Left renal pelvis (tissue), 4 donors: ENCODE measurements around the gene NUMB. TPM values are rescaled to one million over a fixed set of nuclear protein-coding genes. Genes with fewer than 3 reads are reported as not detected.
"Not testable (repeated sequence)": the region's sequence is repeated elsewhere in the genome, so short reads cannot be mapped to it uniquely, and the experiment has no call there.

Experiments used
- DNase-seq, 4 donors: peaks; one replicate each; pipeline ENCODE4 v3.0.0-alpha.2; 2013; ENCODE audit warnings: low read depth in 4 of 4, low spot score in 3 of 4
- polyA plus RNA-seq, 4 donors: library from polyadenylated mRNA; unstranded; fragments of 120-200 nt; gene quantifications; one replicate each; pipeline ENCODE4 v1.2.1, GENCODE V29; 2013; ENCODE audit not compliant: insufficient read length in 4 of 4

NUMB gene
- polyA plus RNA-seq, 4 donors, result 58.9 to 109 (median 89.3) TPM

GRCh38 chr14:73368616-73369015, 89.7 kb downstream of the NUMB start:
- DNase-seq, result no peak

- no peak for DNase-seq
Observed at GRCh38 chr14:73365727-73366126, 92.6 kb downstream of the NUMB start.

DNA sequence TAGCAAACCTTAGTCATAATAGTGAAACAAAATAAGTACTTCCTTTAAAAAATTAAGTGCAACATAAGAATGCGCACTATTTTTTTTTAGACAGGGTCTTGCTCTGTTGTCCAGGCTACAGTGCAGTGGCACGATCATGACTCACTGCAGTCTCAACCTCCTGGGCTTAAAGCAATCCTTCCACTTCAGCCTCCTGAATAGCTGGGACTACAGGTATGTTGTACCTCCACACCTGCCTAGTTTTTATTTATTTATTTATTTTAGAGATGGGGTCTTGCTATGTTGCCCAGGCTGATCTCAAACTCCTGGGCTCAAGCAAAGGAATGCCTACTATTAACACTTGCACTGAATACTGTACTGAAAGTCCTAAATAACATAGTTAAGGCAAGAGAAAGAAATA, 93.8 kb downstream of the NUMB start:
- DNase-seq, result no peak

- DNase-seq, result no peak
Observed at GRCh38 chr14:73359445-73359844, 98.9 kb downstream of the NUMB start.

- no peak for DNase-seq
Observed at GRCh38 chr14:73358187-73358586, 100.2 kb downstream of the NUMB start.

DNA sequence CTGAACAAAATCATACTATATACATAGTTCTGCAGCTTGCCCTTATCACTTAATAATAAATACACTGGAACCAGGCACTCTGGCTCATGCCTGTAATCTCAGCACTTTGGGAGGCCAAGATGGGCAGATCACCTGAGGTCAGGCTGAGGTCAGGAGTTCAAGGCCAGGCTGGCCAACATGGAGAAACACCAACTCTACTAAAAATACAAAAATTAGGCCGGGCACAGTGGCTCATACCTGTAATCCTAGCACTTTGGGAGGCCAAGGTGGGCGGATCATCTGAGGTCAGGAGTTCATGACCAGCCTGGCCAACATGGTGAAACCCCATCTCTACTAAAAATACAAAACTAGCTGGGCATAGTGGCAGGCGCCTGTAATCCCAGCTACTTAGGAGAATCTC, 109.3 kb downstream of the NUMB start:
- not testable (repeated sequence) for DNase-seq

GRCh38 chr14:73344319-73344718, 114.0 kb downstream of the NUMB start:
- DNase-seq, result no peak

DNA sequence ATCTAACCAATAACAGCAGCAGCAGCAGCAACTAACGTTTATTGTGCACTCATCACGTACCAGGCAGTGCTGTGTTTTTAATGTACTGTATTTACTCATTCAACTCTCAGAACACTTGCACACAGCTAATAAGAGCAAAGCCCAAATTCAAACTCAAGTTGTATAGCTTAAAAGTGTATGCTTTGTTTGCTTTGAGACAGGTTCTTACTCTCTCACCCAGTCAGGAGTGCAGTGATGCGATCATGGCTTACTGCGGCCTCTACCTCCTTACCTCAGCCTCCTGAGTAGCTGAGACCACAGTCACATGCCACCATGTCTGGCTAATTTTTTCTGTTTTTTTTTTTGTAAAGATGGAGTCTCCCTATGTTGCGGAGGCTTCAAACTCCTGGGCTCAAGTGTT, 115.7 kb downstream of the NUMB start:
- no peak for DNase-seq

- no peak for DNase-seq
Observed at GRCh38 chr14:73339846-73340595, 118.3 kb downstream of the NUMB start.

DNA sequence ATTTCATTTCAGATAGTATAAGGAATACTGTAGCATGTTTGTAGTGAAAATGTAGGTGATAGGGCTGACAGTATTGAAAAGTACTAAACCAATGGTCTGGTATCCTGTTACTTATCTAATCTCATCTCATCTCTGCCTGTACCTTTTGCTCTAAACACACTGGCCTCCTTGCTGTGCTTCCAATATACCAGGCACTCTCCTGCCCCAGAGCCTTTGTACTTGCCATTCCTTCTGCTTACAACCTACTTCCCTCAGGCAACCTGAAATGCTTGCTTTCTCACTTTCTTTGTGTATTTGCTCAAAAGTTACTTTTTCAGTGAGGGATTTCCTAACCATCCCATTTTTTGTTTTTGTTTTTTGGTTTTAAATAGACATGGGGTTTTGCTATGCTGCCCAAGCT, 119.1 kb downstream of the NUMB start:
- DNase-seq, result no peak

DNA sequence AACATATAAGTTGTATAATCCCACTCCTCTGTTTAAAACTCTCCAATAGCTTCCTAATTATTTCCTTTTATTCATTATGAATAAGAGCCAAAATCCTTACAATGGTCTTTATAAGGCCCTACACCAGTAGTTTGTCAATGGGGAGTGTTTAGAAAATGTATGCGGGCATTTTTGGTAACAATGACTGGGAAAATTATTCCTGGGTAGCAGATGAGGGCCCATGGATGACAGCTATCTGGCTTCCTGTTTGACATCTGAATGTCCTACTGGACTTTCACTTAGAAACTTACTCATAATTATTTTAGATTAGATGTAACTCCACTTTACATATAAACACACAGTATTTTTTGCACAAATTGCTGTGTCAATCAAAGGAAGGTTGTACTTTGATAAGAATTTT, 119.8 kb downstream of the NUMB start:
- DNase-seq, result no peak

- no peak for DNase-seq
Observed at GRCh38 chr14:73333031-73333430, 125.3 kb downstream of the NUMB start.

DNA sequence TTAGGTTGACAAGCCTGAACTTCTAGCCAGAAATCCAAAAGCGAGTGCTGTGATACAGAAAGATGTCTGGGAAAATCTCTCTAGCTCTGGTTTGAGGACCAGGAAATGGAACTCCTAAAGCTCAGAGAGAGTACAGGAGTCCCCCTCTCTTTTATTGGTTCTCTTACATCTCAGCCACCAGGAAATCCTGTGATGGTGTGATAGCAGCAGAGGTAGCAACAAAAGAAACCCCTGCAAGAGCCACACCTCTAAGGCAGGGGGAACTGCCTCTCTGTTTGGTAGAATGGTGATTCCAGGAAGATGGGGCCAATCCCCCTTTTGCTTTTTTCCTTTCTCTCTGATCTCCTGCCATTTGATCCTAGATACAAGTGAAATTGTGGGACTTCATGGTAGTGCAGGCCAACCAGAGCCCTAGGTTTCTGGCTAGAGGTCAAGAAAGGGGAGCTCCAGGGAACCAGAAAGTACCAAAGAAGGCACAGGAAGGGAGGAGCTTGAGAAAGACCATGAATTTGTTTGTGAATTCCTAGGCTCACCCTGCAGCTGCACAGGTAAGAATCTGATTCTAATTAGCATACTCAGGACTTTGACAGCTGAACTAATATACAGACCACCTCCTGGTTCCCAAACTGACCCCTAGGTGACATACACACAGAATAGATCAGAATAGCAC, 132.6 kb downstream of the NUMB start:
- no peak for DNase-seq

DNA sequence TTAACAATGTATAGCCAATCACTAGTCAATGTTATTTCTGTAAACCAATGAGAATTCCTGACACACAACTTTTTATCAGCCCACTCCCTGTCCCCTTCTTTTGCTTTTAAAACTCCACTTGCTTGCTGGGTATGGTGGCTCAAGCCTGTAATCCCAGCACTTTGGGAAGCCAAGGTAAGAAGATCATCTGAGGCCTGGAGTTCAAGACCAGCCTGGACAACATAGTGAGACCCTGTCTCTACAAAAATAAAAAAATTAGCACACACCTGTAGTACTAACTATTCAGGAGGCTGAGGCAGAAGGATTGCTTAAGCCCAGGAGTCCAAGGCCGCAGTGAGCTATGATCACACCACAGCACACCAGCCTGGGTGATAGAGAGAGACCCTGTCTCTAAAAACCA, 133.3 kb downstream of the NUMB start:
- no peak for DNase-seq

DNA sequence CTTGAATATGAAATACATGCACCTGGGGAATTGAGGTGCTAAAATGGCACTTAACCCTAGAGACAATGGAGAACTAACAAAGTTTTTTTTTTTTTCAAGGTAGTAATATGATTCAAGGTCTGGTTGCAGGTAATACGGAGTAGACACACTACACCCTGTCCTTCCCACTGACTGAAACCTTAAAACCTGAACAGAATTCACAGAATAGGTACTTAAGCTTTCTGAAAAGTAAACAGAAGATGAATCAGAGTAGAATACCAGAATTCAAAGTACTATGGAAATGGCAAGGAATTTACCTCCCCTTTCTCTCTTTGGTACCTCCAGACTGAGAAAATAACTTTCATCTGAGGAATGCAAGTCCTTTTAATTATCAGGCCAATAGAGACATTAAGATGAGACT, 133.8 kb downstream of the NUMB start:
- DNase-seq, result no peak

GRCh38 chr14:73323896-73324399, 134.4 kb downstream of the NUMB start:
- DNase-seq, result no peak

GRCh38 chr14:73313151-73313550, 145.2 kb downstream of the NUMB start:
- no peak for DNase-seq

DNA sequence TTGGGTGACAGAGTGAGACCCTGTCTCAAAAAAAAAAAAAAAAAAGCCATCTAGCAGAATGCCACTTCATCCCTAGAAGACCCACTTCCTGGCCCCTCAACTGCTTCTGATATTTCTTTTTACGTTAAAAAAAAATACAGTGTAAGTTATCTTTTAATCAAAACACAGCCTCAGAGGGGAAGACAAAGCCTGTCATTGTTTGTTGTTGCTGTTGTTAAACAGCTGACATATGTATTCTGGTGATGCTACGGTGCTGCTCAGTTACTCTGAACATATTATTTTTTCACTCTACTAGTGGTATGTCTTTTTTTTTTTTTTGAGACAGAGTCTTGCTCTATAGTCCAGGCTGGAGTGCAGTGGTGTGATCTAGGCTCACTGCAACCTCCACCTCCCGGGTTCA, 145.7 kb downstream of the NUMB start:
- DNase-seq, result no peak

GRCh38 chr14:73311708-73312030, 146.7 kb downstream of the NUMB start:
- no peak for DNase-seq

DNA sequence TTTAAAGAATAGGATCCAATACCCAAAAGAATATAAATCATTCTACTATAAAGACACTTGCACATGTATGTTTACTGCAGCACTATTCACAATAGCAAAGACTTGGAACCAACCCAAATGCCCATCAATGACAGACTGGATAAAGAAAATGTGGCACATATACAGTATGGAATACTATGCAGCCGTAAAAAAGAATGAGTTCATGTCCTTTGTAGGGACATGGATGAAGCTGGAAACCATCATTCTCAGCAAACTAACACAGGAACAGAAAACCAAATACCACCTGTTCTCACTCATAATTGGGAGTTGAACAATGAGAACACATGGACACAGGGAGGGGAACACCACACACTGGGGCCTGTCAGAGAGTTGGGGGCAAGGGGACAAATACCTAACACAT, 149.1 kb downstream of the NUMB start:
- DNase-seq, result not testable (repeated sequence)

DNA sequence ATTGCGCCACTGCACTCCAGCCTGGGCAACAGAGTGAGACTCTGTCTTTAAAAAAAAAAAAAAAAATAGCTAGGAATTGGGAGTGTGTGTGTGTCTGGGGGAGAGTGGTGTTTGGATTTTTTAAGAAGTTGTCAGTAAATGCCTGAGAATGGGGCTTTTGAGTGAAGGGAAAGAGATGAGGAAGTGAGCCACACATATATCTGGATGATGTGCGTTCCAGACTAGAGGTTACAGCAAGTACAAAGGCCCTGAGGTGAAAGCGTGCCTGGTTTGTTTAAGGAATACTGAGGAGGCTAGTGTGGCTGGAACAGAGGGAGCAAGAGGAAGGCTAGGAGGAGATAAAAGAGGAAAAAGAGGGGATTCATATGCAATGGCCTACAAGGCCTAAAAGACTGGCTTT, 151.1 kb downstream of the NUMB start:
- DNase-seq, result no peak

DNA sequence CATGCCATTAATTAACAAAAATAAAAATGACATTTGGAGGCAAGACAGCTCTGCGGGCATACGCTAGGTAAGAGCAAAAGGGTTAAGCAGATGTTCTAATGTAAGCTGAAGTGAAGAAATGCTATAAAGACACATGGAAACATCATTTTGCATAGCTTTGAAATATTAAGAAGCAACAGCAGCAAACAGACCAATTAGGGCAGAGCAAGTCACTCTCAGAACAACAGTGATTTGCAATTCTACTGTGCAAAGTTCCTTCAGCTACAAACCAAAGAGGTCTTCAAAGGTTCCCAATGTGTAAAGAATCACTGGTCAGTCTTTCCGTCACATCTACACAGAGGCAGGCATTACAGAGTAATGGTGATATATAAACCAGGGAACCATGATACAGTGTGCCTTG, 152.8 kb downstream of the NUMB start:
- no peak for DNase-seq
